Nucleus accumbens (tissue), 56 donors: ENCODE results near the gene CEP97.
"Not testable (repeated sequence)": the region's sequence is repeated elsewhere in the genome, so short reads cannot be mapped to it uniquely, and the experiment has no call there.

Source experiments
- DNase-seq, 56 donors: peaks; one replicate each; lab custom pipeline; 2025; lab: John Stamatoyannopoulos, UW

The CEP97 gene

GRCh38 chr3:101701696-101702634, 22.4 kb upstream of the CEP97 start:
- no peak for DNase-seq

GRCh38 chr3:101702726-101703125, 21.7 kb upstream of the CEP97 start:
- no peak for DNase-seq

- DNase-seq: no peak
Measured at GRCh38 chr3:101703169-101703568, 21.2 kb upstream of the CEP97 start.

GRCh38 chr3:101704639-101705038, 19.8 kb upstream of the CEP97 start:
- not testable (repeated sequence) for DNase-seq

- no peak for DNase-seq
Measured at GRCh38 chr3:101709126-101709525, 15.3 kb upstream of the CEP97 start.

GRCh38 chr3:101718455-101718854, 6.0 kb upstream of the CEP97 start:
- DNase-seq: no peak

- DNase-seq: no peak
Measured at GRCh38 chr3:101719604-101720185, 4.7 kb upstream of the CEP97 start.

GRCh38 chr3:101720851-101721840, 3.3 kb upstream of the CEP97 start:
- no peak for DNase-seq

- DNase-seq: no peak
Measured at GRCh38 chr3:101722394-101723173, 1.8 kb upstream of the CEP97 start.

- peak in 36 of 56 donors; percentile 21 to 73 (median 45) for DNase-seq
Measured at GRCh38 chr3:101725194-101725889, 928 bp downstream of the CEP97 start.

- no peak for DNase-seq
Measured at GRCh38 chr3:101725890-101726275, 1.5 kb downstream of the CEP97 start.

GRCh38 chr3:101729586-101729985, 5.2 kb downstream of the CEP97 start:
- DNase-seq: no peak

- DNase-seq: no peak
Measured at GRCh38 chr3:101730839-101731238, 6.4 kb downstream of the CEP97 start.

GRCh38 chr3:101732240-101732641, 7.8 kb downstream of the CEP97 start:
- peak in 39 of 56 donors; percentile 3 to 74 (median 33) for DNase-seq

GRCh38 chr3:101735833-101736232, 11.4 kb downstream of the CEP97 start:
- DNase-seq: no peak

- not testable (repeated sequence) for DNase-seq
Measured at GRCh38 chr3:101741914-101742313, 17.5 kb downstream of the CEP97 start.

GRCh38 chr3:101744811-101745210, 20.4 kb downstream of the CEP97 start:
- no peak for DNase-seq

GRCh38 chr3:101745934-101746333, 21.5 kb downstream of the CEP97 start:
- DNase-seq: not testable (repeated sequence)
